Lower leg skin (tissue), 4 donors: ENCODE data around the gene GOLGA1. TPM values are rescaled to one million over a fixed set of nuclear protein-coding genes. Genes with fewer than 3 reads are reported as not detected.
"Not testable (repeated sequence)": the region's sequence is repeated elsewhere in the genome, so short reads cannot be mapped to it uniquely, and the experiment has no call there.

Experiments used
- DNase-seq, 2 donors: peaks; one replicate each; pipeline ENCODE4 v3.0.0-alpha.2; 2019; ENCODE audit warnings: low spot score in 2 of 2
- H3K4me3 ChIP-seq: fragments of 200-600 bp; sonication (generic); 2 replicates; pipeline ENCODE4 v1.5.1; 2017; ENCODE audit warnings: mild to moderate bottlenecking, low read depth; ENCODE audit not compliant: poor library complexity, severe bottlenecking
- POLR2A ChIP-seq, 2 donors: fragments of 450-650 bp; IDR thresholded peaks; one replicate each; pipeline ENCODE4 v1.6.1; 2016 to 2017; ENCODE audit warnings: antibody characterized with exemption in 2 of 2, mild to moderate bottlenecking in 1 of 2, moderate library complexity in 1 of 2
- WGBS, 2 donors: methylation state at CpG; one replicate each; pipeline ENCODE4 v1.1.5; 2018; 5-methylcytosine and 5-hydroxymethylcytosine counted together
- intact Hi-C: fragments of 100-400 bp; cut with DNase I; formaldehyde crosslinking; loops from one replicate; pipeline ENCODE4 v1.15.0; 2023; ENCODE audit warnings: low total_unique reads
- total RNA-seq, 4 donors: library from RNA; depleted of rRNA; stranded (reverse); fragments of >200 nt; gene quantifications; one replicate each; pipeline ENCODE4 v1.1.0, GENCODE V29; 2016
- TF ChIP-seq, protein P1 (sequence below), 3 donors: fragments of 450-650 bp; IDR thresholded peaks; one replicate each; pipeline ENCODE4 v1.5.1; 2016; ENCODE audit warnings: antibody characterized with exemption in 3 of 3, mild to moderate bottlenecking in 3 of 3, moderate library complexity in 2 of 3

GOLGA1 gene
- total RNA-seq, 4 donors from 2014 or later, result 15.0 to 23.4 (median 18.0) TPM

DNA sequence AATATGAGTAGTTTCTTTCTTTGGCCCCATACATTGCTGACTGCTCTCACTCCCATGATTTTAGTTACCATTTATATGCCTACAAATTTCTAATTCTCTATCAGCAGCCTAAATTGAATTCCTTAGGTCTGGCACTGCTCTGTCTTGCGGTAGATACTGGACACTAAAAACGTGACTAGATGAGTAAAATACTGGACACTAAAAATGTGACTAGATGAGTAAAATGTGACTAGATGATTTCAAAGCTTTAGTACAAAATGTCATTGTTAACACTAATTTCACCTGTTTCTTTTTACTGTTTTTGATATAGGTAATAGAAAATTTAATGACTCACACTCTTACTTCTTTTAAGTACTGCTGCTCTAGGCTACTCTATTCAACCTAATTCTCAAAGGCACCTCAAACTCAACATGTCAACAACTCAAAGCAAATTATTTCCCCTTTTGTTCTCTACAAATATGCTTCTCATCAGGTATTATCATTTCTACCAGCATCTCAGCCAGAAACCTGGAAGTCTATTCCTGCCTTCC is 31.4 kb upstream of the GOLGA1 start:
- no peak for DNase-seq
- intact Hi-C loops, result no loop called here
- no peak overlapping the region for H3K4me3 ChIP-seq
- TF ChIP-seq, protein P1, sequence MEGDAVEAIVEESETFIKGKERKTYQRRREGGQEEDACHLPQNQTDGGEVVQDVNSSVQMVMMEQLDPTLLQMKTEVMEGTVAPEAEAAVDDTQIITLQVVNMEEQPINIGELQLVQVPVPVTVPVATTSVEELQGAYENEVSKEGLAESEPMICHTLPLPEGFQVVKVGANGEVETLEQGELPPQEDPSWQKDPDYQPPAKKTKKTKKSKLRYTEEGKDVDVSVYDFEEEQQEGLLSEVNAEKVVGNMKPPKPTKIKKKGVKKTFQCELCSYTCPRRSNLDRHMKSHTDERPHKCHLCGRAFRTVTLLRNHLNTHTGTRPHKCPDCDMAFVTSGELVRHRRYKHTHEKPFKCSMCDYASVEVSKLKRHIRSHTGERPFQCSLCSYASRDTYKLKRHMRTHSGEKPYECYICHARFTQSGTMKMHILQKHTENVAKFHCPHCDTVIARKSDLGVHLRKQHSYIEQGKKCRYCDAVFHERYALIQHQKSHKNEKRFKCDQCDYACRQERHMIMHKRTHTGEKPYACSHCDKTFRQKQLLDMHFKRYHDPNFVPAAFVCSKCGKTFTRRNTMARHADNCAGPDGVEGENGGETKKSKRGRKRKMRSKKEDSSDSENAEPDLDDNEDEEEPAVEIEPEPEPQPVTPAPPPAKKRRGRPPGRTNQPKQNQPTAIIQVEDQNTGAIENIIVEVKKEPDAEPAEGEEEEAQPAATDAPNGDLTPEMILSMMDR (IDR thresholded peaks at IDR 0.05), result no peak
- TF ChIP-seq POLR2A (IDR thresholded peaks at IDR 0.05), result no peak
- 88 to 94% methylated on average over 2 of the region's 2 CpGs for WGBS, 2 donors

DNA sequence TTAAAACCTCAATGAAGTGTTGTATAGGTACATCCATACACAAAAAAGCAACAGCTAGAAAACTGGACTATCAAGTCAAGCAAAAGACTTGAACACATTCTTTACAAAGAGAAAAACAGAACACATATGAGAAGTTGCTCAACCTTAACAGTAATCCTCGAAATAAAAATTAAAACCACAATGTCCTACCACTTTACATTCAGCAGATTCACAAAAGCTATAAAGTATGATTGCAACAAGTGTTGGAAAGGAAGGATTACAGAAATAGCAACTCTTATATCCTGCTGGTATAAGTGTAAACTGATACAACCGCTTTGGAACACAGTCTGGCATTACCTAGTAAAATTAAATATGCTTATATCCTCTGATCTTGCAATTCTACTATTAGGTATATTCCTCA is 28.5 kb upstream of the GOLGA1 start:
- WGBS, 2 donors, result 82 to 83% methylated on average over 2 of the region's 2 CpGs
- intact Hi-C loops, result no loop called here
- no peak overlapping the region for H3K4me3 ChIP-seq
- no peak for TF ChIP-seq POLR2A (IDR thresholded peaks at IDR 0.05)
- TF ChIP-seq, protein P1 (IDR thresholded peaks at IDR 0.05), result no peak
- DNase-seq, result no peak

DNA sequence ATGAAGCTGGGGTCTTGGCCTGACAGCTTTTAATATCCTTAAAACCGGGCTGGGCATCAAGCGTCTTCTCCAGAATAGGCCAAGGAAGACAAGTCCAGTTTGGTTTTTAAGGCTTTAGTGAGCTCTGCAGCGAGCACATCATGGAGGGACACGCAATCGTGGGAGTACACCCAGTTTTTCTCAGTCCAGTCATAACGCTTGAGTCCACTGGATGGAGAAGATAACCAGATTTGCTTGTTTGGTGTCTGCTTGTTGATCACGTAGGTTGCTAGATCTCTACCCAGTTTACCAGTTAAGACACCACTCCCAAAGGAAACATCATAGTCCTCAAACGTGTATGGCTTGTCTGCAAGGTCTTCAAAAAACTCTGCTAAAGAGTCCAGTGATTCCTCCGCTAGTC is 27.4 kb upstream of the GOLGA1 start:
- 85 to 95% methylated on average over 9 of the region's 9 CpGs for WGBS, 2 donors
- TF ChIP-seq, protein P1 (IDR thresholded peaks at IDR 0.05), result no peak
- TF ChIP-seq POLR2A (IDR thresholded peaks at IDR 0.05), result no peak
- no peak overlapping the region for H3K4me3 ChIP-seq
- no peak for DNase-seq
- intact Hi-C loops, result no loop called here

DNA sequence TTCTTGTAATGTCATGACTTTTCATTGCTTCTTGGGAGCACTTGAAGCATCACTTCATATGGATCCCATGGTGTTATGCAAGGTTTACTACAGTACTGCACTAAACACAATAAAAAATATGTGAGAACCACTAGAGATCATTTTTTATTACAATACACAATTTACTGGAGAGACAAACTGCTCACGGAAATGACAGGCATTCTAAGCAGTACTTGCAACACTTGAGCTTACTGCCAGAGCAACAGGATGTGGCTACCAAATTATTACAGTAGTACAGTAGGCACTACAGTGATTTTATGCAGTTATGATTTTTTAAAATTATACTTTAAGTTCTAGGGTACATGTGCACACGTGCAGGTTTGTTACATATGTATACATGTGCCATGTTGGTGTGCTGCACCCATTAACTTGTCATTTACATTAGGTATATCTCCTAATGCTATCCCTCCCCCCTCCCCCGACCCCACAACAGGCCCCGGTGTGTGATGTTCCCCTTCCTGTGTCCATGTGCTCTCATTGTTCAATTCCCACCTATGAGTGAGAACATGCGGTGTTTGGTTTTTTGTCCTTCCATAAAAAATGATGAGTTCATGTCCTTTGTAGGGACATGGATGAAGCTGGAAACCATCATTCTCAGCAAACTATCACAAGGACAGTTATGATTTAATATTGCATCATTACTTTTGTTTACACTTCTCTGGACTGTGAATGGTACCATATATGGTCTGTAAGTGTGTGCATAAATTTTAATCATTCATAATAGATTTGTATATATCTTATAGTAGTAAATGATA is 25.1 kb upstream of the GOLGA1 start:
- WGBS, 2 donors, result 84 to 91% methylated on average over 5 of the region's 5 CpGs

DNA sequence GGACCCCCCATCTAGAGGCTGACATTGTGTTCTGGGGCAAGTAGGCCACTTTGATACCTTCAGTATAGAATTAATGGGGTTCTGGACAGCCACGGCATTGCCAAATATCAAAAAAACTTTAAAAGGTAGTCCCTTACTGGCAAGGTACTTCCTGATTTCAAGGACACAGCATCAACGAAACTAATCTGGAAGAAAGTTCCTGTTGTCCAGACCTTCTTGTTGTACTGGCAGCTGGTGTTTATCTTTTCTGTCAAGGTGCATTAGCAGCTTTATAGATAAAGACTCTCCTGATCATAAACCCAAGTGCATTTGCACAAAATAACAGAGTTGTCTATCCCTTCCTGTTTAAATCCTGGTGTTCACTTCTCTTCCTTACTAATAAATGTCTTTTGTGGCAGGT is 23.7 kb upstream of the GOLGA1 start:
- DNase-seq, result no peak
- TF ChIP-seq, protein P1 (IDR thresholded peaks at IDR 0.05), result no peak
- no peak for TF ChIP-seq POLR2A (IDR thresholded peaks at IDR 0.05)
- intact Hi-C loops, result no loop called here
- no peak overlapping the region for H3K4me3 ChIP-seq
- WGBS, 2 donors, result 73 to 75% methylated on average over 2 of the region's 2 CpGs

More for the DNA sequence above, 25.1 kb upstream of the GOLGA1 start:
- intact Hi-C loops, DNase-seq, H3K4me3 ChIP-seq: not testable (repeated sequence)

DNA sequence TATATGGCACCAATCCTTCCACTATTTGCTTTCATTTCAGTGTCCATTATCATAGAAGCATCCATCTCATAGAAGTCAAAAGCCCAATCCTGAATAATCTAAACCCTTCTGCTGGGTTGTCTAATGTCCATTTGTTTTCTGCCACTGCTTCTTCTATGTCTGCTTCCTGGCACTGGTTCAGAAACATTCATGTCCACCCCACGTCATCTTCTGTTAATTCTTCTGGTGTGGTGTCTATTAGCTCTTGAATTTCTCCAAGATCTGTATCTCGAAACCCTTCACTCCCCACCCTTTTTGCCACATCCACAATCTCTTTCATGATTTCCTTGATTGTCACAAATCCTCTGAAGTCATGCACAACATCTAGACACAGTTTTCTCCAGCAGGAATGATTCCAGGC is 23.2 kb upstream of the GOLGA1 start:
- DNase-seq, result no peak
- 69 to 77% methylated on average over 2 of the region's 2 CpGs for WGBS, 2 donors
- TF ChIP-seq, protein P1 (IDR thresholded peaks at IDR 0.05), result no peak
- TF ChIP-seq POLR2A (IDR thresholded peaks at IDR 0.05), result no peak
- intact Hi-C loops, result no loop called here
- H3K4me3 ChIP-seq, result no peak overlapping the region
